Keratinocyte (primary cell): Measurements from ENCODE around the gene ACAT2.

Source experiments
- CTCF ChIP-seq, 3 experiments: IDR thresholded peaks in 1 of 3; conservative IDR thresholded peaks in 1 of 3; optimal IDR thresholded peaks in 1 of 3; 2 replicates in 2 of 3; 3 replicates in 1 of 3; pipeline versions ENCODE3 to v1.5.1; 2011; ENCODE audit warnings: low read length in 3 of 3, mild to moderate bottlenecking in 3 of 3, moderate library complexity in 2 of 3, control low read depth in 1 of 3, inconsistent platforms in 1 of 3; ENCODE audit not compliant: insufficient read depth in 2 of 3; ENCODE audit errors: extremely low read depth in 1 of 3
- EZH2 ChIP-seq: IDR thresholded peaks from one replicate; pipeline ENCODE4 v1.6.1; 2012; ENCODE audit warnings: inconsistent platforms, mild to moderate bottlenecking, low read length, moderate library complexity

- TF ChIP-seq CTCF (optimal IDR thresholded peaks at IDR 0.05 in 1 of 3, IDR thresholded peaks at IDR 0.05 in 1 of 3, conservative IDR thresholded peaks at IDR 0.05 in 1 of 3; ENCODE audit: extremely low read depth in 1 of 3, insufficient read depth in 2 of 3, low read length in 3 of 3) (no peak), EZH2 (no peak)
Measured at GRCh38 chr6:159805440-159806020, 43.7 kb downstream of the ACAT2 start.
